Uterus (tissue), 4 donors: ENCODE data around the gene GAD2. TPM values are rescaled to one million over a fixed set of nuclear protein-coding genes. Genes with fewer than 3 reads are reported as not detected.

Source experiments
- DNase-seq, 2 donors: peaks; one replicate each; pipeline ENCODE4 v3.0.0-alpha.2; 2019 to 2020
- H3K27ac ChIP-seq, 2 donors: fragments of 200-600 bp; sonication (generic); 1 replicate in 1 of 2; 2 replicates in 1 of 2; pipeline ENCODE4 v1.5.1; 2016 to 2018
- H3K27me3 ChIP-seq, 2 donors: fragments of 200-600 bp; sonication (generic); one replicate each; pipeline ENCODE4 v1.5.1; 2018 to 2019; ENCODE audit warnings: control low read depth in 1 of 2
- H3K36me3 ChIP-seq, 2 donors: fragments of 200-600 bp; sonication (generic); one replicate each; pipeline ENCODE4 v1.5.1; 2019; ENCODE audit warnings: control low read depth in 1 of 2
- H3K4me1 ChIP-seq, 2 donors: fragments of 200-600 bp; sonication (generic); one replicate each; pipeline ENCODE4 v1.5.1; 2018 to 2019; ENCODE audit warnings: control low read depth in 1 of 2
- H3K4me3 ChIP-seq, 2 donors: fragments of 200-600 bp; sonication (generic); 1 replicate in 1 of 2; 2 replicates in 1 of 2; pipeline ENCODE4 v1.5.1; 2018 to 2019; ENCODE audit warnings: mild to moderate bottlenecking in 1 of 2
- H3K9me3 ChIP-seq, 2 donors: fragments of 200-600 bp; sonication (generic); one replicate each; pipeline ENCODE4 v1.5.1; 2019; ENCODE audit warnings: control low read depth in 1 of 2
- CTCF ChIP-seq, 4 experiments: fragments of 200-600 bp in 2 of 4; fragments of 450-650 bp in 2 of 4; sonication (generic) in 2 of 4; IDR thresholded peaks; one replicate each; pipeline ENCODE4 v1.5.1; 2016 to 2019; ENCODE audit warnings: antibody characterized with exemption in 4 of 4, mild to moderate bottlenecking in 2 of 4, moderate library complexity in 1 of 4
- POLR2A ChIP-seq, 2 donors: fragments of 450-650 bp; IDR thresholded peaks; one replicate each; pipeline ENCODE4 v1.6.1; 2016; ENCODE audit warnings: antibody characterized with exemption in 2 of 2, mild to moderate bottlenecking in 1 of 2, moderate library complexity in 1 of 2
- intact Hi-C: fragments of 100-400 bp; cut with DNase I; formaldehyde crosslinking; loops from one replicate; pipeline ENCODE4 v1.15.1; 2023; ENCODE audit warnings: low total_unique reads
- total RNA-seq, 4 donors: library from RNA; depleted of rRNA in 3 of 4; stranded (reverse); fragments of >200 nt in 3 of 4; gene quantifications; one replicate each; pipeline versions ENCODE4 v1.1.0 to v1.2.4, GENCODE V29; 2014 to 2023
- donor health status: DM: yes; HTN: yes; CAD: no.

The GAD2 gene
- total RNA-seq, 4 donors from 2014 or later = not detected

- no peaks in the 10 kb centered on the region for H3K27me3 ChIP-seq
- no peaks in the 10 kb centered on the region for H3K36me3 ChIP-seq
- H3K4me1 ChIP-seq = no peaks in the 10 kb centered on the region
- no peak for DNase-seq
- no peak overlapping the region for H3K4me3 ChIP-seq
- intact Hi-C loops = no loop called here
- H3K9me3 ChIP-seq = no peaks in the 10 kb centered on the region
- no peak overlapping the region for H3K27ac ChIP-seq
- no peak for TF ChIP-seq POLR2A (IDR thresholded peaks at IDR 0.05)
- TF ChIP-seq CTCF (IDR thresholded peaks at IDR 0.05) = no peak
These were observed 106.6 kb downstream of the GAD2 start for GRCh38 chr10:26323219-26323618.

- intact Hi-C loops = no loop called here
- DNase-seq = no peak
- Histone ChIP-seq H3K27me3 (no peaks in the 10 kb centered on the region), H3K27ac (no peak overlapping the region), H3K9me3 (no peaks in the 10 kb centered on the region), H3K4me1 (no peaks in the 10 kb centered on the region), H3K36me3 (no peaks in the 10 kb centered on the region), H3K4me3 (no peak overlapping the region)
- no peak for TF ChIP-seq CTCF (IDR thresholded peaks at IDR 0.05)
- TF ChIP-seq POLR2A (IDR thresholded peaks at IDR 0.05) = no peak
These were observed 110.3 kb downstream of the GAD2 start for GRCh38 chr10:26326851-26327250.

- intact Hi-C loops = no loop called here
These were observed 111.2 kb downstream of the GAD2 start for GRCh38 chr10:26327811-26328210.

GRCh38 chr10:26331371-26331770 is 114.8 kb downstream of the GAD2 start:
- intact Hi-C loops = no loop called here
- no peaks in the 10 kb centered on the region for H3K27me3 ChIP-seq
- H3K36me3 ChIP-seq = no peaks in the 10 kb centered on the region
- peaks cover 0 to 12% of the 10 kb centered on the region in 2 donors for H3K9me3 ChIP-seq
- TF ChIP-seq POLR2A (IDR thresholded peaks at IDR 0.05) (no peak), CTCF (IDR thresholded peaks at IDR 0.05) (no peak)
- H3K4me1 ChIP-seq = no peaks in the 10 kb centered on the region
- no peak overlapping the region for H3K4me3 ChIP-seq
- H3K27ac ChIP-seq = no peak overlapping the region
- DNase-seq = no peak

More at GRCh38 chr10:26327811-26328210, 111.2 kb downstream of the GAD2 start:
- H3K4me1 ChIP-seq = no peaks in the 10 kb centered on the region
- no peak for DNase-seq
- H3K9me3 ChIP-seq = no peaks in the 10 kb centered on the region
- H3K27ac ChIP-seq = no peak overlapping the region
- TF ChIP-seq CTCF (IDR thresholded peaks at IDR 0.05) = no peak
- TF ChIP-seq POLR2A (IDR thresholded peaks at IDR 0.05) = no peak
- no peaks in the 10 kb centered on the region for H3K27me3 ChIP-seq
- H3K36me3 ChIP-seq = no peaks in the 10 kb centered on the region
- H3K4me3 ChIP-seq = no peak overlapping the region

GRCh38 chr10:26334232-26334931 is 117.8 kb downstream of the GAD2 start:
- intact Hi-C loops = no loop called here
- no peak overlapping the region for H3K27ac ChIP-seq

More at GRCh38 chr10:26334232-26334931, 117.8 kb downstream of the GAD2 start:
- Histone ChIP-seq H3K4me1 (no peaks in the 10 kb centered on the region), H3K36me3 (no peaks in the 10 kb centered on the region), H3K27me3 (no peaks in the 10 kb centered on the region), H3K9me3 (peaks cover 0 to 12% of the 10 kb centered on the region in 2 donors), H3K4me3 (no peak overlapping the region)
- DNase-seq = no peak
- TF ChIP-seq CTCF (IDR thresholded peaks at IDR 0.05) (no peak), POLR2A (IDR thresholded peaks at IDR 0.05) (no peak)
